Trophoblast cell (in vitro differentiated cells and primary cell): ENCODE measurements around the gene GATA5.
A peak's percentile ranks its signal among the peaks of the same experiment; 100 is the strongest.

Experiments used
- DNase-seq, 2 donors: peaks; one replicate each; pipeline ENCODE4 v3.0.0-alpha.2; 2016
- H2AFZ ChIP-seq: 2 replicates; pipeline ENCODE4 v1.6.1; 2013; ENCODE audit warnings: low read length, moderate library complexity, mild to moderate bottlenecking; ENCODE audit not compliant: insufficient read depth, poor library complexity
- H2AK5ac ChIP-seq: 2 replicates; pipeline ENCODE4 v1.6.1; 2013; ENCODE audit warnings: mild to moderate bottlenecking, low read length
- H2BK120ac ChIP-seq: 2 replicates; pipeline ENCODE4 v1.6.1; 2013; ENCODE audit warnings: low read length, mild to moderate bottlenecking, moderate library complexity; ENCODE audit not compliant: insufficient read depth, poor library complexity
- H2BK12ac ChIP-seq: 2 replicates; pipeline ENCODE4 v1.6.1; 2013; ENCODE audit warnings: mild to moderate bottlenecking, low read length, moderate library complexity
- H2BK5ac ChIP-seq: 2 replicates; pipeline ENCODE4 v1.6.1; 2013; ENCODE audit warnings: low read length, low read depth, moderate library complexity, mild to moderate bottlenecking; ENCODE audit not compliant: poor library complexity
- H3K14ac ChIP-seq: 2 replicates; pipeline ENCODE4 v1.6.1; 2013; ENCODE audit warnings: mild to moderate bottlenecking, low read length
- H3K18ac ChIP-seq: 2 replicates; pipeline ENCODE4 v1.6.1; 2013; ENCODE audit warnings: mild to moderate bottlenecking, low read length
- H3K23ac ChIP-seq: 2 replicates; pipeline ENCODE4 v1.6.1; 2013; ENCODE audit warnings: low read length
- H3K27ac ChIP-seq: 2 replicates; pipeline ENCODE4 v1.5.1; 2013; ENCODE audit warnings: low read depth, mild to moderate bottlenecking, inconsistent platforms, low read length, moderate library complexity
- H3K27me3 ChIP-seq: 2 replicates; pipeline ENCODE4 v1.6.1; 2013; ENCODE audit warnings: inconsistent platforms, mild to moderate bottlenecking, low read length, moderate library complexity; ENCODE audit not compliant: insufficient read depth
- H3K36me3 ChIP-seq, 2 experiments: 1 replicate in 1 of 2; 2 replicates in 1 of 2; pipeline ENCODE4 v1.6.1; 2013; ENCODE audit warnings: low read length in 2 of 2, mild to moderate bottlenecking in 2 of 2, moderate library complexity in 1 of 2; ENCODE audit not compliant: insufficient read depth in 2 of 2, control insufficient read depth in 1 of 2
- H3K4ac ChIP-seq: 2 replicates; pipeline ENCODE4 v1.6.1; 2013; ENCODE audit warnings: low read depth, mild to moderate bottlenecking, low read length, moderate library complexity
- H3K4me1 ChIP-seq, 2 experiments: 1 replicate in 1 of 2; 2 replicates in 1 of 2; pipeline ENCODE4 v1.6.1; 2013; ENCODE audit warnings: low read length in 2 of 2, mild to moderate bottlenecking in 2 of 2, moderate library complexity in 1 of 2; ENCODE audit not compliant: insufficient read depth in 2 of 2, control insufficient read depth in 1 of 2
- H3K4me2 ChIP-seq: 2 replicates; pipeline ENCODE4 v1.6.1; 2013; ENCODE audit warnings: inconsistent platforms, mild to moderate bottlenecking, low read length, moderate library complexity
- H3K4me3 ChIP-seq: 2 replicates; pipeline ENCODE4 v1.5.1; 2013; ENCODE audit warnings: mild to moderate bottlenecking, low read depth, low read length, inconsistent platforms
- H3K79me1 ChIP-seq: one replicate; pipeline ENCODE4 v1.6.1; 2013; ENCODE audit warnings: low read length
- H3K79me2 ChIP-seq: 2 replicates; pipeline ENCODE4 v1.6.1; 2013; ENCODE audit warnings: low read length, mild to moderate bottlenecking; ENCODE audit not compliant: control insufficient read depth, insufficient read depth, poor library complexity
- H3K9ac ChIP-seq: 2 replicates; pipeline ENCODE4 v1.6.1; 2013; ENCODE audit warnings: mild to moderate bottlenecking, low read length
- H3K9me3 ChIP-seq: 2 replicates; pipeline ENCODE4 v1.6.1; 2013; ENCODE audit warnings: low read depth, mild to moderate bottlenecking, control low read depth, inconsistent platforms, low read length; ENCODE audit not compliant: insufficient read depth
- H4K12ac ChIP-seq: 2 replicates; pipeline ENCODE4 v1.6.1; 2013; ENCODE audit warnings: low read depth, mild to moderate bottlenecking, low read length, moderate library complexity
- H4K8ac ChIP-seq: 2 replicates; pipeline ENCODE4 v1.6.1; 2013; ENCODE audit warnings: low read depth, mild to moderate bottlenecking, low read length, moderate library complexity
- H4K91ac ChIP-seq: one replicate; pipeline ENCODE4 v1.6.1; 2013; ENCODE audit warnings: low read depth, mild to moderate bottlenecking, low read length, moderate library complexity
- WGBS: extraction: QIAGEN DNeasy Blood & Tissue Kit; methylation state at CpG from one replicate; pipeline ENCODE4 v1.1.7; 2013; ENCODE audit warnings: missing lambda C conversion rate; ENCODE audit not compliant: insufficient read length, insufficient coverage; ENCODE audit errors: extremely low coverage; 5-methylcytosine and 5-hydroxymethylcytosine counted together

GATA5 gene

DNA sequence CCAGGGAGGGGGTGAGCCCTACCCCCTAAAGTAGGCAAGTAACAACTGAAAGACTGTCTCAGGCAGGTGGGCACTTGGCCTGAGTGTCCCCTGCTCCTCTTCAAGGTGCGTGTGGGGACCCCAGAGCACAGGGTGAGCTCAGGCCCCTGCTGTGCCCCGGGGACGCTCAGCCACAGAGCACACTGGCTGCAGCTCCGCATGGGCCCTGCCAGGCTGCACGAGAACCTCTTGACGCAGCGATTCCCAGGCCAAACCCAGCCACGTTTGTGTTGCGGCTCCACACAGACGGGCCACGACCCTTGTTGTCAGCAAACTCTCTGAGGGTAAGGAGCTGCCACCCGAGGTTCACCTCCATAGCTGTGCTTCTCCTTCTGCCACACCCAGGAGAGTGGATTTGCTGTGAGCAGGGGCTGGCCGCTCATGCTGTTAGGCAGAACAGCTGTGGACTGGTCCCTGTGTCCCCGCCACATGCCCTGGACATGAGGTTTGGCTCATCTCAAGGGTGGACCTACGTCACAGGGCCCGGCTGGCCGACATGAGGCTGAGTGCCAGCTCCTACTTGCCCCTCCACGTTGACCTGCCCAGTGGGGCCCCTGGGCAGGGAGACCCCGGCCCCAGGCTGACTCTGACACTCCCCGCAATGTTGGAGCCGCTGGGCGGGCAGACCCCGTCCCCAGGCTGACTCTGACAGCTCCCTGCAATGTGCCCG, 29.7 kb upstream of the GATA5 start:
- no peak overlapping the region for H4K12ac ChIP-seq
- no peaks in the 10 kb centered on the region for H3K79me2 ChIP-seq
- H3K9ac ChIP-seq: no peak overlapping the region
- H2AK5ac ChIP-seq: no peak overlapping the region
- H4K8ac ChIP-seq: no peak overlapping the region
- H2BK12ac ChIP-seq: no peak overlapping the region
- no peak overlapping the region for H3K23ac ChIP-seq
- no peaks in the 10 kb centered on the region for H3K27me3 ChIP-seq
- no peak overlapping the region for H3K4ac ChIP-seq
- H3K14ac ChIP-seq: no peak overlapping the region
- H3K36me3 ChIP-seq: no peaks in the 10 kb centered on the region
- no peak overlapping the region for H2AFZ ChIP-seq
- no peak overlapping the region for H2BK120ac ChIP-seq
- no peaks in the 10 kb centered on the region for H3K79me1 ChIP-seq
- H3K18ac ChIP-seq: no peak overlapping the region
- H4K91ac ChIP-seq: no peak overlapping the region
- DNase-seq: no peak
- H3K4me1 ChIP-seq: no peaks in the 10 kb centered on the region
- H2BK5ac ChIP-seq: no peak overlapping the region
- no peak overlapping the region for H3K4me3 ChIP-seq
- no CpG with 5 or more reads among the region's 24 CpGs for WGBS
- H3K4me2 ChIP-seq: no peak overlapping the region
- H3K27ac ChIP-seq: no peak overlapping the region
- peaks cover 5% of the 10 kb centered on the region for H3K9me3 ChIP-seq

DNA sequence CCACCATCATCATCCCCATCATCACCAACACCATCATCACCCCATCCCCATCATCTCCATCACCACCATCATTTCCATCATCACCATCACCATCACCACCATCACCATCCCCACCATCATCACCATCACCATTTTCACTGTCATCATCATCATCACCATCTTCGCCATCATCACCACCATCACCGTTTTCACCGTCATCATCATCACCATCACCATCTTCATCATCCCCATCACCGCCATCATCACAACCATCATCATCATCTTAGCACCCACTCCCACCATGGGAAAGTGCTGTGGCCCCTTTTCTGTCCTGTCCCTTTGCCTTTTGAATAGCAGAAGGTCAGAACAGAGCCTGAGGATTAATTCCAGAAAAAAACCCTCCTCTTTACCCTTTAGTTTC, 28.5 kb upstream of the GATA5 start:
- H3K4ac ChIP-seq: no peak overlapping the region
- no peak for DNase-seq
- peaks cover 2% of the 10 kb centered on the region for H3K27me3 ChIP-seq
- 100% methylated on average over 3 of the region's 4 CpGs for WGBS
- no peak overlapping the region for H3K14ac ChIP-seq
- no peak overlapping the region for H3K23ac ChIP-seq
- no peaks in the 10 kb centered on the region for H3K36me3 ChIP-seq
- H3K4me3 ChIP-seq: no peak overlapping the region
- no peak overlapping the region for H2BK12ac ChIP-seq
- peaks cover 8% of the 10 kb centered on the region for H3K9me3 ChIP-seq
- no peak overlapping the region for H2AK5ac ChIP-seq
- no peak overlapping the region for H4K91ac ChIP-seq
- no peak overlapping the region for H3K9ac ChIP-seq
- H4K12ac ChIP-seq: no peak overlapping the region
- no peak overlapping the region for H2BK5ac ChIP-seq
- H3K27ac ChIP-seq: no peak overlapping the region
- H4K8ac ChIP-seq: no peak overlapping the region
- no peaks in the 10 kb centered on the region for H3K79me1 ChIP-seq
- H3K79me2 ChIP-seq: no peaks in the 10 kb centered on the region
- no peak overlapping the region for H2BK120ac ChIP-seq
- H3K18ac ChIP-seq: no peak overlapping the region
- no peaks in the 10 kb centered on the region for H3K4me1 ChIP-seq
- no peak overlapping the region for H2AFZ ChIP-seq
- no peak overlapping the region for H3K4me2 ChIP-seq

DNA sequence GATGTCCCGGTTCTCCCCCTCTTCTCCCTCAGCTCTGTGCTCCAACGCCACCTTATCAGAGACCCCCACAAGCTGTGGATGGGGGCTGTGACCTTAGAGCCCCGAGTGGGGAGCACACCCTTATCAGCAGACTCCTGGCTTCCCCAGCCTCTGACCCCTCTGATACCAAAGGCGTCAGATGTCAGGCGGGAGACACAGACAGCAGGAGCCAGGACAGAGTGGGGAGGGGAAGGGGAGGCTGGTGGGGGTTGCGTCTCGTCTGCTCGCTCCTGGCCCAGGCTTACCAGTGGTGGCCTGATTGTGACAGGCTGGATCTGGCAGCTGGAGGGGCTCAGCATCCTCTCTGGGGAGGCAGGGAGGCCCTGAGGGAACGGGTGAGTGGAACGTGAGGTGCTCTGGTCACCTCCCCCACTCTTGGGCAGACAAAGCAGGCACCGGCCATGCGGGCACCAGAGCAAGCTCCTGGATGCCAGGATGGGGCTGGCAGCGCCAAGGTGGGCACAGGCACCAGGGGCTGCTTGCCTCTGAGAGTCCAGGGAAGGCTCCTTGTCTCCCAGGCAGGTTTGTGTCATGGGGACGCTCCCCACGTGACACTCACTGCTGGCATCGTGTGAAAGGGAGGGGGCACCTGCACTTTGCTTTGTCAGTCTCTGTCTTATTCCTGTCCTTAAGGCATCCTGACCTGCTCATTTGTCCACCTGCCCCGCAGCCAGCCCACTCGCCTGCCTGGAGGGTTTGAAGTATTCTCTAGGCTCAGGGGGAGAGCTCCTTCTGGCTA, 27.8 kb upstream of the GATA5 start:
- Histone ChIP-seq H4K91ac (no peak overlapping the region), H2AK5ac (no peak overlapping the region)

GRCh38 chr20:62502496-62503095, 26.8 kb upstream of the GATA5 start:
- Histone ChIP-seq H3K4me3 (no peak overlapping the region), H2AFZ (no peak overlapping the region), H3K23ac (no peak overlapping the region), H4K12ac (no peak overlapping the region), H4K8ac (no peak overlapping the region), H3K9me3 (peaks cover 8% of the 10 kb centered on the region), H2AK5ac (no peak overlapping the region), H2BK120ac (no peak overlapping the region), H3K18ac (no peak overlapping the region), H3K79me1 (no peaks in the 10 kb centered on the region), H3K27ac (no peak overlapping the region), H3K14ac (no peak overlapping the region), H3K4me1 (no peaks in the 10 kb centered on the region), H2BK12ac (no peak overlapping the region), H3K79me2 (no peaks in the 10 kb centered on the region), H3K36me3 (no peaks in the 10 kb centered on the region), H2BK5ac (no peak overlapping the region), H3K9ac (no peak overlapping the region), H3K4me2 (no peak overlapping the region), H3K27me3 (peaks cover 4% of the 10 kb centered on the region), H4K91ac (no peak overlapping the region), H3K4ac (no peak overlapping the region)
- DNase-seq: no peak
- WGBS: no CpG with 5 or more reads among the region's 16 CpGs

More for the DNA sequence above, 27.8 kb upstream of the GATA5 start:
- Histone ChIP-seq H2BK5ac (no peak overlapping the region), H3K79me2 (no peaks in the 10 kb centered on the region), H4K12ac (no peak overlapping the region), H3K4me1 (no peaks in the 10 kb centered on the region), H3K4me3 (peak overlapping the region; percentile 43), H3K79me1 (no peaks in the 10 kb centered on the region), H2BK12ac (no peak overlapping the region), H3K4ac (no peak overlapping the region), H3K9ac (no peak overlapping the region), H3K4me2 (no peak overlapping the region), H4K8ac (no peak overlapping the region), H3K36me3 (no peaks in the 10 kb centered on the region), H3K14ac (no peak overlapping the region), H2BK120ac (no peak overlapping the region), H3K9me3 (peaks cover 8% of the 10 kb centered on the region), H3K18ac (no peak overlapping the region), H2AFZ (no peak overlapping the region), H3K27me3 (peaks cover 4% of the 10 kb centered on the region), H3K27ac (no peak overlapping the region), H3K23ac (no peak overlapping the region)
- no CpG with 5 or more reads among the region's 18 CpGs for WGBS
- no peak for DNase-seq
